Bronchial epithelial cell (primary cell): ENCODE results near the gene LRRC28. TPM values are rescaled to one million over a fixed set of nuclear protein-coding genes. Genes with fewer than 3 reads are reported as not detected.

Source experiments
- DNase-seq: peaks from one replicate; pipeline ENCODE4 v3.0.0-alpha.2; 2010; ENCODE audit warnings: low read depth
- FAIRE-seq: peaks from 2 replicates; lab custom pipeline; 2011; peaks lifted over from hg19 to GRCh38; lab: Jason Lieb, UNC
- H3K27me3 ChIP-seq: 2 replicates; pipeline ENCODE4 v1.5.1; 2011; ENCODE audit warnings: low read length; ENCODE audit not compliant: control insufficient read depth, insufficient read depth
- H3K36me3 ChIP-seq: 2 replicates; pipeline ENCODE4 v1.5.1; 2011; ENCODE audit warnings: low read length; ENCODE audit not compliant: control insufficient read depth, insufficient read depth
- H3K4me3 ChIP-seq: 2 replicates; pipeline ENCODE4 v1.5.1; 2011; ENCODE audit warnings: mild to moderate bottlenecking, low read depth, low read length, control low read depth
- total RNA-seq: library from RNA; depleted of rRNA; stranded (reverse); fragments of >200 nt; gene quantifications from 2 replicates; pipeline ENCODE4 v1.2.1, GENCODE V29; 2014
- TF ChIP-seq, protein P1 (sequence below): IDR thresholded peaks from 2 replicates; pipeline ENCODE4 v1.5.1; 2011; ENCODE audit warnings: mild to moderate bottlenecking, moderate library complexity, low read length, control low read depth, inconsistent platforms; ENCODE audit not compliant: insufficient read depth, severe bottlenecking

The LRRC28 gene
- 15.8 and 17.0 TPM in 2 replicates for total RNA-seq

- TF ChIP-seq, protein P1, sequence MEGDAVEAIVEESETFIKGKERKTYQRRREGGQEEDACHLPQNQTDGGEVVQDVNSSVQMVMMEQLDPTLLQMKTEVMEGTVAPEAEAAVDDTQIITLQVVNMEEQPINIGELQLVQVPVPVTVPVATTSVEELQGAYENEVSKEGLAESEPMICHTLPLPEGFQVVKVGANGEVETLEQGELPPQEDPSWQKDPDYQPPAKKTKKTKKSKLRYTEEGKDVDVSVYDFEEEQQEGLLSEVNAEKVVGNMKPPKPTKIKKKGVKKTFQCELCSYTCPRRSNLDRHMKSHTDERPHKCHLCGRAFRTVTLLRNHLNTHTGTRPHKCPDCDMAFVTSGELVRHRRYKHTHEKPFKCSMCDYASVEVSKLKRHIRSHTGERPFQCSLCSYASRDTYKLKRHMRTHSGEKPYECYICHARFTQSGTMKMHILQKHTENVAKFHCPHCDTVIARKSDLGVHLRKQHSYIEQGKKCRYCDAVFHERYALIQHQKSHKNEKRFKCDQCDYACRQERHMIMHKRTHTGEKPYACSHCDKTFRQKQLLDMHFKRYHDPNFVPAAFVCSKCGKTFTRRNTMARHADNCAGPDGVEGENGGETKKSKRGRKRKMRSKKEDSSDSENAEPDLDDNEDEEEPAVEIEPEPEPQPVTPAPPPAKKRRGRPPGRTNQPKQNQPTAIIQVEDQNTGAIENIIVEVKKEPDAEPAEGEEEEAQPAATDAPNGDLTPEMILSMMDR, result no peak
- DNase-seq (peak; percentile 97), FAIRE-seq (no peak)
- Histone ChIP-seq H3K36me3 (no peaks in the 10 kb centered on the region), H3K4me3 (peak within 1 kb of the TSS; percentile 86), H3K27me3 (no peaks in the 10 kb centered on the region)
Measured at GRCh38 chr15:99250857-99251841, at the start of gene LRRC28. Gene LRRC28 (plus strand): TSS chr15:99251481. CDS start chr15:99255958, 4,477 bp downstream.

GRCh38 chr15:99202176-99202552, 49.1 kb upstream of the LRRC28 start:
- peaks cover 6% of the 10 kb centered on the region for H3K36me3 ChIP-seq
- H3K4me3 ChIP-seq, result no peak overlapping the region
- no peaks in the 10 kb centered on the region for H3K27me3 ChIP-seq
- DNase-seq (no peak), FAIRE-seq (no peak)
- TF ChIP-seq, protein P1, result no peak

- H3K4me3 ChIP-seq, result no peak overlapping the region
- FAIRE-seq, result no peak
- peaks cover 1% of the 10 kb centered on the region for H3K36me3 ChIP-seq
- H3K27me3 ChIP-seq, result no peaks in the 10 kb centered on the region
- DNase-seq, result no peak
- TF ChIP-seq, protein P1, result no peak
Measured at GRCh38 chr15:99207672-99208071, 43.6 kb upstream of the LRRC28 start.

- DNase-seq, result no peak
Measured at GRCh38 chr15:99209326-99209725, 42.0 kb upstream of the LRRC28 start.

DNA sequence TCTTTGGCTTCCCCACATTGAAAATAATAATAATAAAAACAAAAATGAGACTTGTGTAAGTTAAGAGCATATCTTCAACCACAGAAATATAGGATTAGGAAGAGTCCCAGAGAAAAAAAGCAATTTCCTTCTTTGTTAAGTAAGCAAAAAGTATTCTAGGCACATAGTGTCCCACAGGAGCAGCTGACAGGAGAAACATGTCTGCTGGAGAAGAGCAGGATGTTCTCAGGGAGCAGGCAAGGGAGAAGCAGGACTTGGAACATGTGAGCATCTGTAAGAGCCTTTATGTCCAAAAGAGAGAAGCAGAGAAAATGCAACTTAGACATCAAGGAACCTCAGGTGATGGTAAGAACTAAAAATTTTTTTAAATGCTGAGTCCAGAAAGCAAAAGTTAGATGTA, 40.9 kb upstream of the LRRC28 start:
- no peaks in the 10 kb centered on the region for H3K27me3 ChIP-seq
- FAIRE-seq (no peak), DNase-seq (no peak)
- H3K4me3 ChIP-seq, result no peak overlapping the region
- peaks cover 1% of the 10 kb centered on the region for H3K36me3 ChIP-seq
- TF ChIP-seq, protein P1, result no peak

More at GRCh38 chr15:99209326-99209725, 42.0 kb upstream of the LRRC28 start:
- no peak for FAIRE-seq
- H3K36me3 ChIP-seq, result peaks cover 1% of the 10 kb centered on the region
- TF ChIP-seq, protein P1, result no peak
- no peak overlapping the region for H3K4me3 ChIP-seq
- no peaks in the 10 kb centered on the region for H3K27me3 ChIP-seq
